Stimulated activated naive CD8-positive, alpha-beta T cell treated with anti-CD3 and anti-CD28 coated beads, Interleukin-15, Interleukin-2, amounts not matched to agents 100 U/mL and 50 U/mL, for 24 hours (primary cell): ENCODE results near the gene ARHGAP21.
A peak's percentile ranks its signal among the peaks of the same experiment; 100 is the strongest.

Source experiments
- ATAC-seq: fragments of 150-1000 bp; cut with Tn5 transposase; one replicate; pipeline ENCODE4 v1.10.0; 2021
- DNase-seq: peaks from one replicate; pipeline ENCODE4 v3.0.0; 2021

Gene ARHGAP21

DNA sequence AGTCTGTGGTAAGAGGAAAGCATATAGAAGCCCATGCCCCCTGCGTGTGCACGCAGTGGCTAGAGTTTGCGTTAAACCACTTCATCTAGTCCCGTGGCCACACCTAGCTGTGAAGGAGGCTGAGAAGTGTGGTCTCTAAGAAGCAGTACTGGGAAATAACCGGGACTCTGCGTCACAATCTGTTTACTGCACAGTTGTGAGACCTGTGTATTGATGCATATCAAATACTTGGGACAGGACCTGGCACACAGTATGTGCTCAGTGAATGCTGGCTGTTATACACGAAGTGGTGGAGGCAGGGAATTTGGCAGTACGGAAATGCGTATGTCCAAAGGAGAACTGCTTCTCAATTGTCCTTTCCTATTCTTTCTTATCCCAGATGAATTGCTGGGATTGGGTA is 149.5 kb downstream of the ARHGAP21 start:
- DNase-seq (no peak), ATAC-seq (no peak)

DNA sequence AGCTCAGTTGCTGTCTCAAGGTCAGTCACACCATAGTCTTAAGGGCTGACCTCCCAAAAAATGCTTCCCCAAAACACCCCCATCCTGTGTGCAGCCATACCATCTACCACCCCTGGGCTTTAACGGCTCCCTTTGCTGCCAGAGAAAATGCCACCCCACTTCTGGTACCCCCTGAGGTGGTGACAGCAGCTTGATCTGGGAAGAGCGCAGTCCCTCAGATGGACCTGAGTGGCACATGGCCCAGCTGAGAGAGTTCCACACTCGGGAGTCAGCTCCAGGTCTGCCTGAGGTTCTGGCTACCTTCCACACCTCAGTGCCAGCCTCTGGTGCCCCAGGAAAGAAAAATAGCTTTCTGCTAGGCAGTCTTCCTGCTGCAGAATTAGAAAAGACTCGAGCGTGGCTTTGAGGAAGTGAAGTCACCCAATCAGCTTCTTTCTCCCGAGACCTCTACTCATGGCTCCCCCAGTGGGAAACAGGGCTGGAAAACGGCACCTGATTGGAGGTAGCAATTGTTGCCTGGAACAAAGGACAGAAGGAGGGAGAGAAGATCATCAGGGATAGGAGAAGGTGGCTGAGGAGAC is 151.7 kb downstream of the ARHGAP21 start:
- ATAC-seq (no peak), DNase-seq (no peak)

DNA sequence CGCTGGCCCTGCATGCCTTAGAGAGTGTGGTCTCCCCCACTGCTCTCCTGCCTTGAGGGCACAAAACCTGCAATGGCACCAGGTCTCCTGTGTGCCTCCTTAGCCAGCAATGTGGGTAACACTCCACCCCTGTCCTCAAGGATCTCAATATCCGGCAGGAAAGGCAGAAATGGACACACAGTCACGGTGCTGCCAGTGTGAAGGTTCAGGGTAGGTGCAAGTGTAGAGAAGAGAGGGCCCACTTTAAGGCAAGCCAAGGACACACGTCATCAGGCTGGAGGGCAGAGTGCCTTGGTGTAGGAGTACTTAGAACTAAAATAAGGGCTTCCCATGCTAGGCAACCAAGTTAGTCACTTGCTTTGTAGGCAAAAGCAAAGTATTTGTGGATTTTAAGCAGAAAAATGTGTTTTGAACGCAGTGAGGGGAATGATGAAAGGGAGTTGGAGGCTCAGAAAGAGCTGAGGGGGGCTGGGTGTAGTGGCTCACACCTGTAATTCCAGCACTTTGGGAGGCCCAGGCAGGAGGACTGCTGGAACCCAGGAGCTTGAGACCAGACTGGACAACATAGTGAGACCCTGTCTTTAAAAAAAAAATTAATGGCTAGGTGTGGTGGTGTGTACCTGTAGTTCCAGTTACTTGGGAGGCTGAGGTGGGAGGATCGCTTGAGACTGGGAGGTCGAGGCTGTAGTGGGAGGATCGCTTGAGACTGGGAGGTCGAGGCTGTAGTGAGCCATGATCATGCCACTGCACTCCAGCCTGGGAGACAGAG is 152.8 kb downstream of the ARHGAP21 start:
- no peak for DNase-seq
- ATAC-seq, result peak; percentile 14

DNA sequence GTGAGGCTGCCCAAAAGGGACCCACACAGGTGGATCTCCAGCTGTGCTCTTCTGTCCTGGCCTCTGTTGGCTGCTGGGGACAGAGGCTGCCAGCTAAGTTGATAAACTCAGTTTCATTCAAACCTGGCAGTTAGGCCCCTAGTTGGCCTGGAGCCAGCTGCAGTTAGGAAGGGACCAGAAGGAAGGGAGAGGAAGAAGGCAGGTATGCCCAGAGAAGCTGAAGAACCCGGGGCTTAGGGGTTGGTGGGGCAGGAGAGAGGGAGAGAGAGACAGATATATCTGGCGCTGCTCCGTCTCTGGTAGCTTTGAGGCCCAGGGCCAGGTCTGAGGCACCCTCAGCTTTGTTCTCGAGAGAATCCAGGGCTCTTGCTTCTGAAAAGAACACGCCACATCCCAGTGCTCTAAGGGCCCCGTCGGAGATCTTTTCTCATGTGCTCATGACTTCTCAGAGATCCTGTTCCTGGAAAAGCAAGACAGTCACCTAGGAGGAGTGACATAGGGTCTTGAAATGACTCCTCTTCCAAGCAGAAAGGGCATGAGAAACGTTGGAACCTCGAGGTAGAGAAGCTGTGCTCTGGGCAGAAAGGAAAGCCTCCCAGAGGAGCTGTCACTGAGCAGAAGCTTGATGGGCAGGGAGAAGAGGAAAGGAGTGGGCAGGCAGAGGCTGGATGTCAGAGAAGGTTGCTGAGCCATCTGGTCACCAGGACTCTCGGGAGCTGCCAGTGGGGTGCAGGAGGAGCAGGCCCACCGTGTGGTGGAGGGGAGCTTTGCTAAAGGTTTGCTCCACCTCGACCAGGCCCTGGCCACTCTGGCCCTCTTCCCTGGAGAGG is 153.6 kb downstream of the ARHGAP21 start:
- ATAC-seq, result no peak
- no peak for DNase-seq

DNA sequence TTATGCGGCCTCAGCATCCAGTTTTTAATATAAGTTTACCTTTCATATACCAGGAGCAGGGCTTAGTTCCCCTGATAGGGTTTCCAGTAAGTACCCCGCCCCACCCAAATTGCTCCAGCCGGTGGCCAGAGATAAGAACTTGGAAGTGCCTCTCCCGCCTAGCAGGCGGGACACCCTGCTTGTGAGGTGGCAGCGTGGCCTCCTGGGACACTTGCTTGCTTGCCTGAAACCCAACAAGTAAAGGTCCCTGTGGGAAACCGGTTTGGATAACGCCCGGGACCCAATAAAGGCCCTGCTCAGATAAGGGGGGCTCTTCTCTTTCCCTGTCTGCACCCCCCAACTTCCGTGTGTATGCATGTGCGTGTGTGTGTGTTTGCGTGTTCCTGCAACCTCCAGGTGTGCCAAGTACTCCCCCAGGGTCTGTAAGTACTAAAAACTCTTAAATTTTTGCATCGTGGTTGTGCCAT is 154.3 kb downstream of the ARHGAP21 start:
- ATAC-seq (no peak), DNase-seq (no peak)

DNA sequence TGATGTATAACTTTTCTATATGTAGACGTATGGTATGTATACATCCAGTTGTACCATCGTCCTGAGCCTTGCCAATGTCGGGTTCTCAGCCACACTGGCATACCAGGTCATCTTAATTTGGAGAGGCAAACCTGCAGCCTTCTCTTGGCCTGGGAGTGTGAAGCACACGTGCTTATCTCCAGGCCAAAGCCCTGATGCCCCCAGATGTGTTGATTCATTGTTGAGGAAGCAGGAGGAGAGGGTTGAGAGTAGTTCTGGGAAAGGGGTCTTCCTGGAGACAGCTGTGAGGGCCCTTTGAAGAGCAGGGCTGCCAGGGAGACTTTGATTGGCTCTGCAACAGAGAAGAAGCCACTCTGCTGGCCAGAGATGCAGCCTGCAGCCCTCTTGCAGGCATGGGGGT is 155.6 kb downstream of the ARHGAP21 start:
- ATAC-seq (no peak), DNase-seq (no peak)

DNA sequence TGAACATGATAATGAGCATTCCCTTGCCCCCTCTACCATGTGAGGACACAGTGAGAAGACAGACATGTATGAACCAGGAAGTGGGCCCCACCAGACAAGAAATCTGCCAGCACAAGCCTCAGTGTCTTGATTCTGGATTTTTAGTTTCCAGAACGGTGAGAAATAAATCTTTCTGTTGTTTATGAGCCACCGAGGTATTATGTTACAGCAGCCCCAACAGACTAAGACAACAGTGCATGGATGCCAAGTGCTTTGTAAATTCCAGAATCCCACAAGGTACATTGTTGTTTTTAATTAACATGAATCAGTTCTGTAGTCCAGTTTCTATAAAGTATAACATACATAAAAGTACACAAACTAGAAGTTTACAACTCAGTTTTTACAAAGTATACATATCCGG is 162.2 kb downstream of the ARHGAP21 start:
- no peak for DNase-seq
- no peak for ATAC-seq

DNA sequence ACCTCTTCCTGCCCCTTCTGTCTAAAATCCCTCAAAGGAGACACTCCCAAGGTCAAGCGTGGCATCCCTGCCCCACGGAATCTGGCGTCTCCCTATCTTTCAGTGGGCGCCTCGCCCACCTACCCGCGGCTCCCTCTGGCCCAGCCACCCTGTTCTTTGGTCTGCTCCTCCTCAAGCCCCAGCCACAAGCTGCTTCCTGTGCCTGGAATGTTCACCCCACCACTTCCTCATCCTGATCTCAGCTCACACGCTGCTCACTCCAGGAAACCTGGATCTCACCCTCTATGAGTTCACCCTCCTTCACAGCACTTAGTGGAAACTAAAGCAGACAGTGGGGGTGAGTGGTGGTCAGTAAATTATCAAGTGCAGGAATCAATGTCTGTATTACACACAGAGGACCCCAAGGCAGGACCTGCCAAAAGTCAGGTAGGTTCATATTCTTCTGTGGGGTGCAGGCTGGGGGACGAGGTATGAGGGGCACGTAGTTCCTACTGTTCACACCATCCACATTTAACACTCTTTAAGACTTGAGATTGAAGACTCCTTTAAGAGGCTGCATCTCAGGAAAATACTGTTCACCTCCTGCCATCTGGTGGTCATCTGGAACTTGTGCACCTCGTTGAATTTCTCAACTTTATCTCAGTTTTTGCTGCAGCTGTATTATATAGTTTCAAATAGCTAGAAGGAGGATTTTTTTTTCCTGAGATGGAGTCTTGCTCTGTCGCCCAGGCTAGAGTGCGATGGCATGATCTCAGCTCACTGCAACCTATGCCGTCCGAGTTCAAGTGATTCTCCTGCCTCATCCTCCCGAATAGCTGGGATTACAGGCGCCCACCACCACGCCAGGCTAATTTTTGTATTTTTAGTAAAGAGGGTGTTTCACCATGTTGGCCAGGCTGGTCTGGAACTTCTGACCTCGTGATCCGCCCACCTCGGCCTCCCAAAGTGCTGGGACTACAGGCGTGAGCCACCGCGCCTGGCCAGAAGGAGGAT is 166.6 kb downstream of the ARHGAP21 start:
- ATAC-seq (peak; percentile 45), DNase-seq (no peak)

DNA sequence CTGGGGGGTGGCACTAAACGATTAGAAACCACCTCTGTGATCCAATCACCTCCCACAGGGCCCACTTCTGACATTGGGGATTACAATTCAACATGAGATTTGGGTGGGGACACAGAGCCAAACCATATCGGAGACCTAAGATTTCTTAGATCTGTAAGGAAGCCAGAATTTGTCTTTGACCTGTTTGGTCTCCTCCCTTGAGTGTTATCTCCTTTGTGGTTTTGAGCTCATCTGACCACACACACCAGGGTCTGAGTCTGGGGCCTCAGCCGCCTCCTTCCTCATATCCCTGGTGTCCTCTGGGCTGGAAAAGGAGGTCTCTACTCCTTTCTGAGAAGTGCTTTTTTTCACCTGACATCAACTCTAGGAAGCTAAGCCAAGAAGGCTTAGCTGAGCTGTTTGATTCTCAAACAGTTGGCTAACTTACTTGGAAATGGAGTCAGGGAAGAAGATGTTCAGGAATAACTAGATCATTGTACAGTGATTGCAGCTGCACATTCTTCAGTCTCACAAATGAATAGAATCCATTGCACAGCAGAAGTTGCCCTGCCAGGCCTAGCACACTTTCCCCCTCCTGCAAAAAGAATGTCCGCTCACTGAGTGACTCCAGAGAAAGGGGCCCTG is 167.4 kb downstream of the ARHGAP21 start:
- ATAC-seq (no peak), DNase-seq (no peak)

DNA sequence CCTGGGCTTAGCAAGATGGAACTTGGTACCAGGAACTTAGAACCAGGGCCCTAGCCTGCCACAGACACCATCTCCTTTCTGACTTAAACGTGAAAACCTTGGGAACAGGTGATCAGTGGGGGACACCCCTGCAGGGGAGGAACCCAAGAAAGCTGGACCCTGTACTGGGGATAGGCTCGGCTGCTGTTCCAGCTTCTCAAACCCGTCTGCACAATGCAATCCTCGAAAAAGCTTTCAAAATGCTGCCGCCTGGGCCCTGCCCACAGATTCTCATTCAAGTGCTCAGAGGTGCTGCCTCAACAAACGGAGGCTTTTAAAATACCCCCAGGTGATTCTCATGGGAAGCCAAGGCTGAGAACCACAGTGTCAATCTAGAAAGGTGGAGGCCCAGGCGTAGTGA is 169.7 kb downstream of the ARHGAP21 start:
- DNase-seq (no peak), ATAC-seq (no peak)

DNA sequence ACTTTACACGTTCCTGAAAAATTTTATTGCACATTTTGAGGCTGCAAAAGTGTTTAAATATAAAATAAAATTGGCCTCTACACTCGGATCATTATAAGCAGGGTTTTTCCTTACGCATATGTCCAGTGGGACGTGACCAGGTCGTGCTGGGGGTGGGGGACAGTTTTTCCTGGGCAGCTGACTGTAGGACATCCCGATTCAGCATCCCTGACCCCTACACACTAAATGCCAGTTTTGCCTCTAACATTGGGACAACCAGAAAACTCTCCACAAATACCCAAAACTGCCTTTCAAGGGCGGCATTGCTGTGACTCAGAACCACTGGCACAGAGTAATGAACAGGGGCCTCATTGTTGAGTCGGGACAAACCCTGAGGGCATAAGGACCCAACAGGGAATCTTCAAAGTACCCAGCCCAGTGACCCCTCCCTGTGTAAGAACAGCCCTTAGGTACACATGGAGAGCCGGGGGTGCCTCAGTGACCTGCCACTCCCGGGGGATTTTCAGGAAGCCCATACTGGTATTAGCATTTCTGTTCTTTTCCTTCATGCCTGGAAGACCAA is 170.6 kb downstream of the ARHGAP21 start:
- DNase-seq (no peak), ATAC-seq (no peak)

DNA sequence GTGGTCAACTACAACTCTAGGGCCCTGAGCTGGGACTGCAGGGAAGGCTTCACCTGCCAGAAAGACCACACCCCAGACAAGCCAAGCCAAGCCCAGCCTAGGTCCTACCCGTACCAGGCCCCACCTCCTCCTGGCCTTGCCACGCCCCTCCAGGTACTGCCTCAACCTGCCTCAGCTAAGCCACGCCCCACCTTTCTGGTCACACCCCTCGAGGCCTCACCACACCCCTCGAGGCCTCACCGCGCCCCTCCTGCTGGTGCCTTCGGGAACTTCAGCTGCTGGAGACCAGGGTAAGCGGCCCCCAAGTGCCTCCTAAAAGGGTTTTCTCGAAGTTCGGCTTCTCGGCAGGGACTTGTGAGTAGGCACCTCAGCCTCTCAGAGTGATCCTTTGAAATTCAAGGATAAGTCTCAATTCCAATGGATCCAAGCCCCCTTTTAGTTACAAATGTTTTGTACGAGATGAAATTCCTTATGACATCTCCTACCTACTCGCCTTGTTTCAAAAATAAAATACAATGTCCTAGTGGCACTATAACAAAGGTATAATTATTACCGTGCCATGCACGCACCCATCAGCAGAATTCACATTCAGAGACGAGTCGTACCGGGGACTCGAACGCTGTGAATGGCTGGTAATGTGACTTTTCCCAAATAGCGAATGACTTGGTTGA is 171.2 kb downstream of the ARHGAP21 start:
- ATAC-seq, result peak; percentile 34
- peak; percentile 38 for DNase-seq

DNA sequence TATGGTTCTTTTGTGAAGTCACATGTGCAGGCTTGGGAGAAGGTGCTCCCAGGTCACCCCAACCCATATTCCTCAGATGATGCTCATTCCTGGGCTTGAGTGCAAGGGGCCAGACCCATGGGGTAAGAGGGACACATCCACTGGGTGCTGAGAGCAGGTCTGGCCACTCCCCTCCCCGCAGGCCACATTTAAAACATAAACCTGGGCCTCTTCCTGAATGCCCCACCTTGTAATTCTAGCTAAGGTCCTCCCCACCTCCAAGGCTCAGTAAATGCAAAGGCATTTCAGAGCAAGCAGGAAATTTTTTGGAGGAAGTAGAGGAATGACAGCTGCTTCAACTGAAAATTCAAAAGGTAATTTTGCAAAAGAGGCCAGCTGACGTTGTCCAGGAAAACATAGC is 172.5 kb downstream of the ARHGAP21 start:
- DNase-seq (no peak), ATAC-seq (no peak)

DNA sequence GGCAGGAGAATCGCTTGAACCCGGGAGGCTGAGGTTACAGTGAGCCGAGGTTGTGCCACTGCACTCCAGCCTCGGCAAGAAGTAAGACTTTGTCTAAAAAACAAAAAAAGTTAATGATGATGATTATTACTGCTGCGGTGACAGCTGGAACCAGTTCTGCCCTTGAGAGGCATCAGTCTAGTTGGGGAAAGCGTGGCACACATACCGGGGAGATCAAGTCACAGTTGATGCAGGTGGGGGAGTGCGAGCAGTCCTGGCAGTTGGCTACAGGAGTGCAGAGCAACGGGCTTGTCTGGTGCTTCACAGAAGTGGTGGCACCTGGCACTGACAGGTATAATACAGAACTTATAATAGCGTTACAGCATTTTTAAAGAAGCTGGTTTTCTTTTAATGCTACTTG is 173.0 kb downstream of the ARHGAP21 start:
- DNase-seq (no peak), ATAC-seq (no peak)

DNA sequence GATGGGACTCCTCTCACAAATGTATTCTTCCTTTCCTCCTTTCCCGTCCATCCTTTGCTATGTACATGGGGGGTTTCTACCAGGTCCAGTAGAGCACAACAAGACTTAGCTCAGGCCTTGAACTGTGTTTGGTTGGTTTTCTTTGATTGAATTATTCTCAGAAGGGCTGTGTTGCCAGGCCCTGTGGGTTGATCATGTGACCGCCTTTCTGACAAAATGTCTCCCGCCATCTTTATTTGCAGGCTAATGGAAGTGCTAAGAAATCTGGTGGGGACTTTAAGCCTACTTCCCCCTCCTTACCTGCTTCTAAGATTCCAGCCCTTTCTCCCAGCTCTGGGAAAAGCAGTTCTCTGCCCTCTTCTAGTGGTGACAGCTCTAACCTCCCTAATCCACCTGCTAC is 178.1 kb downstream of the ARHGAP21 start:
- DNase-seq, result no peak
- ATAC-seq, result no peak

DNA sequence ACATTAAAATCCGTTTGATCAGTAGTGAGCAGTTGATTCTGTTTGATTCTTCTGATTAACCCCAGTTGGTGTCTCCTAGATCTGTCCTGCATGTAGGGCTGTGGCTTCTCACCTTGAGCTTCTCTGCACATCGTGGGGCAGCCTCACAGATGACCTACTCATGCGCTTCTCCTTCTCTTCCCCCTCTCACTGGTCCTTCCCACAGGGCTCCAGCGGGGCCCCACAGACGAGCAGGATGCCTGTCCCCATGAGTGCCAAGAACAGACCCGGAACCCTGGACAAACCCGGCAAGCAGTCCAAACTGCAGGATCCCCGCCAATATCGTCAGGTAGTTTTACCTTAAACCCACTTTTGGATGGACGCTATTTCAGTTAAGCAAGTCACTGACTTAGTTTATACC is 178.9 kb downstream of the ARHGAP21 start:
- no peak for DNase-seq
- ATAC-seq, result no peak

DNA sequence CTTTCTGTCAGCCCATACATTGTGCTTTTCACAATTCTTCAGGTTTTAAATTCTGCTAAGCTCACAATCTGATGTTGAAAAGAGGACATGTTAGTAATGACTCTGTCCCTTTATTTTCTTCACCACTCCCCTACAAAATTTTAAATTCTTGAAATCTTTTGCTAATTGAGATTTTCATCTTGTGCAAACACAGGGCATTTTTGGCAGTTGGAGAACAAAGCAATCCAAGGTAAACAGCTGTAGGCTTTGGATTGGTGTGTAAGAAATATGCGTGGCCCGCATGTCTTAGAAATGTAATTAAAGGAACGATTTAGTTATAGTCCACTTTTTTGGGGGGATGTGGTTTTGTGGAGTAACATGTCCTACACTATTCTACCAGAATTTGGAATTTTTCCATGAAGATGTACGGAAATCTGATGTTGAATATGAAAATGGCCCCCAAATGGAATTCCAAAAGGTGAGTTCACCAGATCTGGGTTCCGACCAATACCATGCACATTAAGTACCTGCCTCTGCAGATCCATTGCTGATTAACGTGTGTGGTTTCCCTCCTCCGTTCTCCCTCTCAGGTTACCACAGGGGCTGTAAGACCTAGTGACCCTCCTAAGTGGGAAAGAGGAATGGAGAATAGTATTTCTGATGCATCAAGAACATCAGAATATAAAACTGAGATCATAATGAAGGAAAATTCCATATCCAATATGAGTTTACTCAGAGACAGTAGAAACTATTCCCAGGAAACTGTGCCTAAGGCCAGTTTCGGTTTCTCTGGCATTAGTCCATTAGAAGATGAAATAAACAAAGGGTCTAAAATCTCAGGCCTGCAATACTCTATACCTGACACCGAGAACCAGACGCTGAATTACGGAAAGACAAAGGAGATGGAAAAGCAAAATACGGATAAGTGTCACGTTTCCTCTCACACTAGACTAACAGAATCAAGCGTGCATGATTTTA is 181.1 kb downstream of the ARHGAP21 start:
- DNase-seq, result no peak
- no peak for ATAC-seq

DNA sequence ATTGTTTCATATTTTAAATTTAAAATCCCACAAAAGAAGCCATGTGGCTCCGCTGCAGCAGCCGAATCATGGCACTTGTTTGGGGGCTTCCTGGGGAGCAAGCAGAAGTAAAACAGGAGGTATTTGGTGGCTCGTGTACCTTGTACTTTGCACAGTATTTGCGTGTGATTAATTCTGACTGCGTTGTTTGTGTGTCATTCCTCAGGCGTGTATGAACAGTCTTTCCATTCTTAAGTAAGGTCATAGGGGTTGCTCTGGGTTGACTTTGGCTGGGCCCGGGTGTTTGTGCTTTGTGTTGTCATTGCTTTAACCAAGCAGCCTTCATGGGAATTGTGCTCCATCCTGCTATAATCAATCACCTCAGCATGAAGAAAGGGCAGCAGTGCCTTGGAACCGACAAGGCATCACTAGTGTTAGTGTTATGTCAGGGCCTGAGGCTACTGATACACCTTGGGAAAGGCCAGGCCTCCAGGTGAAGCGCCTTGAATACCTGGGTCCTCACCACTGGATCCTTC is 182.4 kb downstream of the ARHGAP21 start:
- no peak for DNase-seq
- ATAC-seq, result no peak

DNA sequence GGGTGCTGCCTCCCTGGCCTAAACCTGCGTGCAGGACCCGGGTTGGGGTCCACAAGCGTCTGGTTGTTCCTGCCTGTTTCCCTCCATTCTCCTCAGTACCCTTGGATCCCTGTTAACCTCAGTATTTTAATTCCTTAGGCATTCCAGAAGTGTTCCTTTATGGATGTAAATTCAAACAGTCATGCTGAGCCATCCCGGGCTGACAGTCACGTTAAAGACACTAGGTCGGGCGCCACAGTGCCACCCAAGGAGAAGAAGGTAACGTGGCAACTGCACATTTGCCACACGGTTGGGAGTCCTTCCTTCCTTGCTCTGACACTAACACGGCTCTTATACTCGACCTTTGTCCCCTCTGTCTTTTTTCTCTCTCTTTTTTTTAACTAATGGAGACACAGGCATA is 187.1 kb downstream of the ARHGAP21 start:
- DNase-seq (no peak), ATAC-seq (no peak)
